KMS-11 (cell line): ENCODE data around the gene MSI2.

Experiments used
- H2AFZ ChIP-seq: fragments of 200-600 bp; sonication (generic); 2 replicates; pipeline ENCODE4 v1.6.1; 2016; ENCODE audit warnings: antibody characterized with exemption, mixed run types, low read depth
- H3K27ac ChIP-seq: fragments of 200-600 bp; sonication (generic); 2 replicates; pipeline ENCODE4 v1.6.1; 2016; ENCODE audit warnings: mild to moderate bottlenecking, mixed run types
- H3K27me3 ChIP-seq: fragments of 200-600 bp; sonication (generic); 2 replicates; pipeline ENCODE4 v1.6.1; 2017; ENCODE audit warnings: mild to moderate bottlenecking, low read depth, mixed run types, moderate library complexity; ENCODE audit not compliant: insufficient read depth
- H3K36me3 ChIP-seq: fragments of 200-600 bp; sonication (generic); 2 replicates; pipeline ENCODE4 v1.6.1; 2017; ENCODE audit warnings: mild to moderate bottlenecking, mixed run types; ENCODE audit not compliant: insufficient read depth
- H3K4me1 ChIP-seq: fragments of 200-600 bp; sonication (generic); 2 replicates; pipeline ENCODE4 v1.6.1; 2016; ENCODE audit warnings: mild to moderate bottlenecking, low read depth, mixed run types; ENCODE audit not compliant: poor library complexity, severe bottlenecking
- H3K4me2 ChIP-seq: fragments of 200-600 bp; sonication (generic); 2 replicates; pipeline ENCODE4 v1.7.0; 2016; ENCODE audit warnings: mild to moderate bottlenecking, mixed run types
- H3K4me3 ChIP-seq: fragments of 200-600 bp; sonication (generic); IDR thresholded peaks from 2 replicates; pipeline ENCODE4 v1.6.1; 2017; ENCODE audit warnings: low read depth, low read length, mixed read lengths; ENCODE audit not compliant: insufficient read depth
- H3K79me2 ChIP-seq: fragments of 200-600 bp; sonication (generic); 2 replicates; pipeline ENCODE4 v1.6.1; 2016; ENCODE audit warnings: low read depth, mixed run types; ENCODE audit not compliant: insufficient read depth
- H3K9ac ChIP-seq: fragments of 200-600 bp; sonication (generic); 2 replicates; pipeline ENCODE4 v1.6.1; 2016; ENCODE audit warnings: mild to moderate bottlenecking, mixed run types
- H4K20me1 ChIP-seq: fragments of 200-600 bp; sonication (generic); 2 replicates; pipeline ENCODE4 v1.6.1; 2016; ENCODE audit warnings: mild to moderate bottlenecking, mixed run types; ENCODE audit not compliant: insufficient read depth
- CTCF ChIP-seq: fragments of 200-600 bp; sonication (generic); conservative IDR thresholded peaks from 2 replicates; pipeline ENCODE4 v1.6.1; 2017; ENCODE audit warnings: low read depth, mild to moderate bottlenecking, antibody characterized with exemption, low read length, moderate library complexity, mixed read lengths

MSI2 gene

GRCh38 chr17:57649191-57649590 is 392.9 kb downstream of the MSI2 start:
- Histone ChIP-seq H3K79me2 (no peaks in the 10 kb centered on the region), H2AFZ (no peak overlapping the region), H3K9ac (no peak overlapping the region), H3K4me2 (no peak overlapping the region), H3K4me3 (no peak overlapping the region), H3K4me1 (no peaks in the 10 kb centered on the region), H3K27me3 (no peaks in the 10 kb centered on the region), H3K36me3 (no peaks in the 10 kb centered on the region), H4K20me1 (no peaks in the 10 kb centered on the region), H3K27ac (no peak overlapping the region)
- no peak for TF ChIP-seq CTCF

- H4K20me1 ChIP-seq = no peaks in the 10 kb centered on the region
- H3K36me3 ChIP-seq = no peaks in the 10 kb centered on the region
- no peak for TF ChIP-seq CTCF
- no peak overlapping the region for H2AFZ ChIP-seq
- no peaks in the 10 kb centered on the region for H3K4me1 ChIP-seq
- H3K4me2 ChIP-seq = no peak overlapping the region
- no peaks in the 10 kb centered on the region for H3K79me2 ChIP-seq
- H3K9ac ChIP-seq = no peak overlapping the region
- H3K27ac ChIP-seq = no peak overlapping the region
- H3K27me3 ChIP-seq = no peaks in the 10 kb centered on the region
- no peak overlapping the region for H3K4me3 ChIP-seq
These were observed 393.6 kb downstream of the MSI2 start for GRCh38 chr17:57649731-57650484.

- Histone ChIP-seq H3K36me3 (no peaks in the 10 kb centered on the region), H2AFZ (no peak overlapping the region), H3K27ac (no peak overlapping the region), H3K79me2 (no peaks in the 10 kb centered on the region), H3K4me1 (no peaks in the 10 kb centered on the region), H4K20me1 (no peaks in the 10 kb centered on the region), H3K4me2 (no peak overlapping the region), H3K9ac (no peak overlapping the region), H3K27me3 (no peaks in the 10 kb centered on the region), H3K4me3 (no peak overlapping the region)
- TF ChIP-seq CTCF = no peak
These were observed 394.2 kb downstream of the MSI2 start for GRCh38 chr17:57650548-57650947.

- no peaks in the 10 kb centered on the region for H3K4me1 ChIP-seq
These were observed 395.1 kb downstream of the MSI2 start for GRCh38 chr17:57651451-57651850.

More at GRCh38 chr17:57651451-57651850, 395.1 kb downstream of the MSI2 start:
- H3K36me3 ChIP-seq = no peaks in the 10 kb centered on the region
- no peak overlapping the region for H3K27ac ChIP-seq
- no peak for TF ChIP-seq CTCF
- no peak overlapping the region for H2AFZ ChIP-seq
- H3K9ac ChIP-seq = no peak overlapping the region
- no peaks in the 10 kb centered on the region for H3K27me3 ChIP-seq
- H4K20me1 ChIP-seq = no peaks in the 10 kb centered on the region
- H3K79me2 ChIP-seq = no peaks in the 10 kb centered on the region
- no peak overlapping the region for H3K4me3 ChIP-seq
- no peak overlapping the region for H3K4me2 ChIP-seq
